Mucosa of descending colon (tissue), 3 donors: ENCODE measurements around the gene TRIM25. TPM values are rescaled to one million over a fixed set of nuclear protein-coding genes. Genes with fewer than 3 reads are reported as not detected.

Experiments used
- ATAC-seq: fragments of 200-7000 bp; cut with Tn5 transposase; one replicate; pipeline ENCODE4 v1.9.1; 2020; ENCODE audit warnings: mild to moderate bottlenecking, moderate library complexity
- DNase-seq, 3 donors: peaks; one replicate each; pipeline ENCODE4 v3.0.0-alpha.2; 2020
- H3K36me3 ChIP-seq: fragments of 200-600 bp; one replicate; pipeline ENCODE4 v1.8.0; 2021; ENCODE audit warnings: low read depth, mild to moderate bottlenecking
- H3K4me1 ChIP-seq: fragments of 200-600 bp; one replicate; pipeline ENCODE4 v1.8.0; 2021; ENCODE audit warnings: low read depth, mild to moderate bottlenecking
- H3K4me3 ChIP-seq: fragments of 200-600 bp; one replicate; pipeline ENCODE4 v1.8.0; 2021; ENCODE audit warnings: mild to moderate bottlenecking
- H3K9me3 ChIP-seq: fragments of 200-600 bp; one replicate; pipeline ENCODE4 v1.8.0; 2021; ENCODE audit warnings: mild to moderate bottlenecking
- intact Hi-C, 2 donors: fragments of 100-400 bp; cut with DNase I in 1 of 2; cut with micrococcal nuclease in 1 of 2; formaldehyde crosslinking; loops; one replicate each; pipeline versions ENCODE4 v1.11.0 to v1.11.1; 2022; cut with DNase I, micrococcal nuclease
- total RNA-seq, 3 donors: library from RNA; stranded (reverse); fragmentation: NEBNext Ultra II Directional in 2 of 3; extraction: Animal tissue kit (Norgen Biotek cat#: 25700) in 2 of 3; gene quantifications; one replicate each; pipeline versions ENCODE4 v1.2.1 to v1.2.4, GENCODE V29; 2021 to 2023
- TF ChIP-seq, protein P1 (sequence below): fragments of 200-600 bp; IDR thresholded peaks from one replicate; pipeline ENCODE4 v1.8.0; 2022; ENCODE audit warnings: antibody characterized with exemption, mild to moderate bottlenecking
- donor health status: DM: no; HTN: no; CAD: no; lungs with moderate emphysema.
- donor health status: DM: no; HTN: no; CAD: no.
- donor health status: DM: no; HTN: yes; CAD: no.

The TRIM25 gene
- total RNA-seq, 3 donors from 2014 or later: 76.1 to 130 (median 115) TPM

DNA sequence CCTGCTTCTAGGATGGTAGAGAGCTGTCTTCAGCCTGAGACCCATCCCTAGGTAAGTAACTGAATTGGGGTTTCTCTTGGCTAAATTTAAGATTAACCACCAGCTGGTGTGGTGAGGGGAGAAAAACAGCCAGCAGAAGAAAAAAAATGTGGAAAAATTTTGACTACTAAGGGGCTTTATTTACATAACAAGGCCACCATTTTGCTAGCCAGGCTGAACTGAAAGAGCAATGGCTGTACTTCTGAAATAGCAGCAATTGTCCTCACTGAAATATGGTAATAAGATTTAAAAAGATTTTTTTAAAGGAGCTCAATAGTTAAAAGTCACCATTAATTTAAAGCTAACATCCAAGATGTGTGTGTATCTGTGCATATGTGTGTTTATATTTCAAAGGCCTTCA lies 12.4 kb upstream of the TRIM25 start:
- TF ChIP-seq, protein P1, sequence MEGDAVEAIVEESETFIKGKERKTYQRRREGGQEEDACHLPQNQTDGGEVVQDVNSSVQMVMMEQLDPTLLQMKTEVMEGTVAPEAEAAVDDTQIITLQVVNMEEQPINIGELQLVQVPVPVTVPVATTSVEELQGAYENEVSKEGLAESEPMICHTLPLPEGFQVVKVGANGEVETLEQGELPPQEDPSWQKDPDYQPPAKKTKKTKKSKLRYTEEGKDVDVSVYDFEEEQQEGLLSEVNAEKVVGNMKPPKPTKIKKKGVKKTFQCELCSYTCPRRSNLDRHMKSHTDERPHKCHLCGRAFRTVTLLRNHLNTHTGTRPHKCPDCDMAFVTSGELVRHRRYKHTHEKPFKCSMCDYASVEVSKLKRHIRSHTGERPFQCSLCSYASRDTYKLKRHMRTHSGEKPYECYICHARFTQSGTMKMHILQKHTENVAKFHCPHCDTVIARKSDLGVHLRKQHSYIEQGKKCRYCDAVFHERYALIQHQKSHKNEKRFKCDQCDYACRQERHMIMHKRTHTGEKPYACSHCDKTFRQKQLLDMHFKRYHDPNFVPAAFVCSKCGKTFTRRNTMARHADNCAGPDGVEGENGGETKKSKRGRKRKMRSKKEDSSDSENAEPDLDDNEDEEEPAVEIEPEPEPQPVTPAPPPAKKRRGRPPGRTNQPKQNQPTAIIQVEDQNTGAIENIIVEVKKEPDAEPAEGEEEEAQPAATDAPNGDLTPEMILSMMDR: no peak
- no peak for DNase-seq
- no peaks in the 10 kb centered on the region for H3K36me3 ChIP-seq
- H3K4me3 ChIP-seq: no peak overlapping the region
- no peak for ATAC-seq
- intact Hi-C loops: no loop called here
- H3K9me3 ChIP-seq: peaks cover 23% of the 10 kb centered on the region
- H3K4me1 ChIP-seq: no peaks in the 10 kb centered on the region

DNA sequence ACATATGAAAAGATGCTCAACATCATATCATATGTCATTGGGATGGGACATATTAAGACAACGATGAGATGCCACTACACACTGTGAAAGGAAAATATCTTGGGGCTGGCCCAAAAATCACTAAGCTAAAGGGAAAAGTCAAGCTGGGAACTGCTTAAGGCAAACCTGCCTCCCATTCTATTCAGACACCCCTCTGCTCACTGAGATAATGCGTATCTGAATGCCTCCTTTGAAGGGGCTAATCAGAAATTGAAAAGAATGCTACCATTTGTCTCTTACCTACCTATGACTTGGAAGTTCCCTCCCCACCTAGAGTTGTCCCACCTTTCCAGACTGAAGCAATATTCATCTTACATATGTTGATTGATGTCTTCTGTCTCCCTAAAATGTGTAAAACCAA lies 11.2 kb upstream of the TRIM25 start:
- ATAC-seq: no peak
- H3K9me3 ChIP-seq: peaks cover 12% of the 10 kb centered on the region
- TF ChIP-seq, protein P1: no peak
- no peaks in the 10 kb centered on the region for H3K36me3 ChIP-seq
- no peaks in the 10 kb centered on the region for H3K4me1 ChIP-seq
- intact Hi-C loops: no loop called here
- H3K4me3 ChIP-seq: no peak overlapping the region
- DNase-seq: no peak

DNA sequence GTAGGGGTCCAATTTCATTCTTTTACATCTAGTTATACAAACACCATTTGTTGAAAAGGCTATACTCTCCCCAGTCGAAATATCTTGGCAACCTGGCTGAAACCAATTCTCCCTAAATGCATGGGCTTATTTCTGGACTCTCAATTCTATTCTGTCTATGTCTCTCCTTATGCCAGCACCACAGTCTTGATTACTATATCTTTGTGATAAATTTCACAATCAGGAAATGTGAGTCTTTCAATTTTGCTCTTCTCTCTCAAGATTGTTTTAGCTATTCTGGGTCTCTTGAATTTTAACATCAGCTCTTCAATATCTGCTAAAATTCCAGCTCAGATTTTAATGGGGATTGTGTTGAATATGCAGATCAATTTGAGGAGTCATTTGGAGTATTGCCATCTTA lies 5.9 kb upstream of the TRIM25 start:
- DNase-seq: no peak
- peaks cover 4% of the 10 kb centered on the region for H3K4me1 ChIP-seq
- intact Hi-C loops: no loop called here
- no peak overlapping the region for H3K4me3 ChIP-seq
- no peak for ATAC-seq
- no peaks in the 10 kb centered on the region for H3K9me3 ChIP-seq
- no peaks in the 10 kb centered on the region for H3K36me3 ChIP-seq
- TF ChIP-seq, protein P1: no peak

DNA sequence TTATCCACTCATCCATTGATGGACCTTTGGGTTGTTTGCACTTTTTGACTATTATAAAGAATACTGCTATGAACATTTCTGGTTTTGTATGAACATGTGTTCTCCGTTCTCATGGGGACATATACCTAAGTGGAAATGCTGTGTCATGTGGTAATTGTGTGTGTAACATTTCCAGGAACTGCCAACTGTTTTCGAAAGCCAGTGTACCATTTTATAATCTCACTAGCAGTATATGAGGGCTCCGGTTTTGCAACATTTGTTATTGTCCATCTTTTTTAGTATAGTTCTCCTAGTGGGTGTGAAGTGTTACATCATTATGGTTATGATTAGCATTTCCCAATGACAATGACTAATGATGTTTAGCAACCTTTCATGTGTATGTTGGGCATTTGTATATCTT lies 5.1 kb upstream of the TRIM25 start:
- DNase-seq (no peak), ATAC-seq (no peak)
- Histone ChIP-seq H3K4me1 (peaks cover 4% of the 10 kb centered on the region), H3K36me3 (no peaks in the 10 kb centered on the region), H3K4me3 (no peak overlapping the region), H3K9me3 (no peaks in the 10 kb centered on the region)
- TF ChIP-seq, protein P1: no peak
- intact Hi-C loops: no loop called here

DNA sequence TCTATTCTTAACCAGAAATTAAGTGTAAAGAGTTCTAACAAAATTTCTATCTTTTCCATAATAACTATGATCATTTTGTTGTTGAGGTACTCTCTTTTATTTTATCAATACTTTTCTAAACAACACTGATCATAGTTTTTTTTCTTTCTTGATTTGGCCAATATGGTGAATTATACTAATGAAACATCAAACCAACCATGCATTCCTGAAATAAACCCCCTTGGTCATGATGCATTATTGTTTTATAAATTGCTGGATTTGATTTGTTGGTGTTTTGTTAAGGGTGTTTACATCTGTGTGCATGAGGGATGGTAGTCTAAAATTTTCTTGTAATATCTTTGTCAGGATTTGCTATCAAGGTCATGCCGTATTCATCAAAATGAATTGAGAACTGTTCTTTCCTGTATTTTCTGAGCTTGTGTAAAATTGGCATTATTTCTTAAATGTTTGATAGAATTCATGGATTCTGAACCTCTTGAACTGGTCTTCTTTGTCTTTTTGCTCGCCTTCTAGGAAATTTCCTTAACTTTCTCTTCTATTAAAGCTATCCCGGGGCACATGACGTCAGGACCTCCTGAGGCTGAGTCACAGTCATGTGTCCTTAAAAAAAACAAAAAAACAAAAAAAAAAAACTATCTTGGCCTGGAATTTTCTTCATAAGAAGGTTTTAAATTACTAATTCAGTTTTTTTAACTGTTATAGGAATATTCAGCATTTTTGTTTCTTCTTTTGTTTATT lies 3.9 kb upstream of the TRIM25 start:
- peaks cover 4% of the 10 kb centered on the region for H3K4me1 ChIP-seq
- H3K9me3 ChIP-seq: no peaks in the 10 kb centered on the region
- ATAC-seq (no peak), DNase-seq (no peak)
- H3K36me3 ChIP-seq: no peaks in the 10 kb centered on the region
- TF ChIP-seq, protein P1: no peak
- intact Hi-C loops: no loop called here
- H3K4me3 ChIP-seq: no peak overlapping the region
